ENCODE measurements around the gene EPHB2. TPM values are rescaled to one million over a fixed set of nuclear protein-coding genes. Genes with fewer than 3 reads are reported as not detected.

EPHB2 gene
- total RNA-seq, 5 donors from 2014 or later (not counting 1 experiment from before 2014, with no cell fraction given), result 0.06 to 0.20 (median 0.12) TPM; not detected in 2

DNA sequence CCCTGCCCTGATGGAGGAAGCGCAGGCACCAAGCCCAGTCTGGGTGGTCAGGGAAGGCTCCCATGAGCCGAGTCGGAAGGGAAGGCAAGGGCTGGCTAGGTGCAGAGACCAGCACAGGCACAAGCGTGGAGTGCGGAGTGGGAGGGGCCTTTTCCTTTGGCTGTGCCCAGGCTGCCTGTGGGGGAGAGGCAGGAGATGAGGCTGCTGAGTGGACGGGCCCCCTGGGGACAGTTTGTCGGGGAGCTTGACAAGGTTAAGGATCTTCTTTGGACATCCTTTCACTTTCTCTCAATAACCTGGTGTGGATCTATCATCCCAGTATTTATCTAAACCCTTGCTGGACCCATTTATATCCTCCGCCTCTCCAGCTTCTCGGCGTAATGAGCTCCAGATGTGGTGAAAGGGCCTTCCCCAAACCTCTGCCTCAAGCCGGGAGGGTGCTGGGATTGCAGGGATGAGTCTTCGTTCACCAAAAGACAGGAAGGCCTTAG is 42.9 kb downstream of the EPHB2 start:
- no peak for DNase-seq
- WGBS (ENCODE audit: insufficient coverage), result 95% methylated on average over 5 of the region's 12 CpGs
- Mint-ChIP-seq H3K36me3 (no peaks in the 10 kb centered on the region), H3K27ac (no peak overlapping the region), H3K4me1 (no peaks in the 10 kb centered on the region), H3K4me3 (no peak overlapping the region), H3K9me3 (no peaks in the 10 kb centered on the region), H3K27me3 (peaks cover 7 to 11% of the 10 kb centered on the region in 2 donors)
- Histone ChIP-seq H3K27me3 (replicated peaks in 1 of 2; ENCODE audit: control insufficient read depth in 2 of 2, extremely low read depth in 1 of 2, insufficient read depth in 2 of 2, low read length in 1 of 2) (peaks cover 0 to 29% of the 10 kb centered on the region in 2 experiments), H3K4me3 (ENCODE audit: control insufficient read depth in 1 of 2, extremely low read depth in 1 of 2, low read length in 1 of 2) (no peak overlapping the region), H3K27ac (ENCODE audit: low read length) (no peak overlapping the region), H3K4me1 (ENCODE audit: control insufficient read depth in 1 of 2, extremely low read depth in 1 of 2, insufficient read depth in 2 of 2, low read length in 2 of 2) (no peaks in the 10 kb centered on the region), H3K36me3 (ENCODE audit: control insufficient read depth in 2 of 2, extremely low read depth in 1 of 2, insufficient read depth in 1 of 2, low read length in 1 of 2) (no peaks in the 10 kb centered on the region), H3K9me3 (no peaks in the 10 kb centered on the region)
- no peak for ATAC-seq (replicated peaks in 1 of 4)
- CTCF ChIA-PET, result no interaction called here
- POLR2A ChIA-PET, result interaction anchor here in 1 of 2 donors (0.6 kb wide), 1 partner anchor 31 kb away, joined by 3 read pairs; no protein-coding TSS in a partner anchor

DNA sequence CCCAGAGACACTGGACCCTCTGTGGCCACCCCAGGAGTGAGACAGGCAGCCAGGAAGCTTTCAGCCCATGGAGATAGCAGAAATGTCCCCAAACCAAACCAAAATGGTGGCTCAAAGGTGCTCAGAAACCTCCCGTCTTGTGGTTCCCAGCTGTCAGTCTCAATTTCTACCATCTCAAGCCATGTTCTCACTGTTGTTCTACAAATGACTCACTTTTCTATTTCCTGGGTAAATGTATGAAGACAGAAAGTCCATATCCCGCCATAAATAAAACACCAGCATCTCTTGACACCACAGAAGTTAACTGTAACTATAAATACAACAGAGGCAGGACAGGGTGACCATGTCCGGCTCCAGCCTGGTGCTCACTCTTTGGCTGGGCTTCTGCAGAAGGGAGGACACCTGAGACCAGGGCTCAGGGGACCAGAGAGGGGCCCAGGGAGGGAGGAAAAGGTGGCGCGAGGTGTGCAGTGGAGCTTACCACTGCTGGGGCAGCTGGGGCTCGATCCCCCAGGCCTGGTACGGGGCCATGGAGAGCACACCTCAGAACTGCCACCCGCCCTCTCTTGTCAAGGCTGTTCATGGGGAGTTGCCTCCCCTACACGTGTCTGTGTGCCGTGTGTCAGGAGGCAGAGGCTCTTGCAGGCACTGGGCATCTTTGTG is 43.6 kb downstream of the EPHB2 start:
- ATAC-seq (replicated peaks in 1 of 4) (no peak), DNase-seq (no peak)
- no peaks in the 10 kb centered on the region for H3K36me3 Mint-ChIP-seq
- H3K4me1 ChIP-seq (ENCODE audit: control insufficient read depth in 1 of 2, extremely low read depth in 1 of 2, insufficient read depth in 2 of 2, low read length in 2 of 2), result no peaks in the 10 kb centered on the region
- no peak overlapping the region for H3K4me3 Mint-ChIP-seq
- H3K36me3 ChIP-seq (ENCODE audit: control insufficient read depth in 2 of 2, extremely low read depth in 1 of 2, insufficient read depth in 1 of 2, low read length in 1 of 2), result no peaks in the 10 kb centered on the region
- CTCF ChIA-PET, result no interaction called here
- no peaks in the 10 kb centered on the region for H3K4me1 Mint-ChIP-seq
- H3K27me3 Mint-ChIP-seq, result peaks cover 7 to 11% of the 10 kb centered on the region in 2 donors
- POLR2A ChIA-PET, result no interaction called here
- no peak overlapping the region for H3K27ac ChIP-seq (ENCODE audit: low read length)
- H3K9me3 Mint-ChIP-seq, result no peaks in the 10 kb centered on the region
- H3K9me3 ChIP-seq, result no peaks in the 10 kb centered on the region
- peaks cover 0 to 29% of the 10 kb centered on the region in 2 experiments for H3K27me3 ChIP-seq (replicated peaks in 1 of 2; ENCODE audit: control insufficient read depth in 2 of 2, extremely low read depth in 1 of 2, insufficient read depth in 2 of 2, low read length in 1 of 2)
- WGBS (ENCODE audit: insufficient coverage), result 69% methylated on average over 4 of the region's 10 CpGs
- H3K27ac Mint-ChIP-seq, result no peak overlapping the region
- H3K4me3 ChIP-seq (ENCODE audit: control insufficient read depth in 1 of 2, extremely low read depth in 1 of 2, low read length in 1 of 2), result no peak overlapping the region

GRCh38 chr1:22754824-22755223 is 44.2 kb downstream of the EPHB2 start:
- 70% methylated on average over 7 of the region's 7 CpGs for WGBS (ENCODE audit: insufficient coverage)
- ChIA-PET POLR2A (no interaction called here), CTCF (no interaction called here)
- ATAC-seq (replicated peaks in 1 of 4) (no peak), DNase-seq (no peak)
- Mint-ChIP-seq H3K27ac (no peak overlapping the region), H3K4me3 (no peak overlapping the region), H3K9me3 (no peaks in the 10 kb centered on the region), H3K27me3 (peaks cover 7 to 11% of the 10 kb centered on the region in 2 donors), H3K36me3 (no peaks in the 10 kb centered on the region), H3K4me1 (no peaks in the 10 kb centered on the region)
- Histone ChIP-seq H3K9me3 (no peaks in the 10 kb centered on the region), H3K27me3 (replicated peaks in 1 of 2; ENCODE audit: control insufficient read depth in 2 of 2, extremely low read depth in 1 of 2, insufficient read depth in 2 of 2, low read length in 1 of 2) (peaks cover 0 to 32% of the 10 kb centered on the region in 2 experiments), H3K36me3 (ENCODE audit: control insufficient read depth in 2 of 2, extremely low read depth in 1 of 2, insufficient read depth in 1 of 2, low read length in 1 of 2) (no peaks in the 10 kb centered on the region), H3K27ac (ENCODE audit: low read length) (no peak overlapping the region), H3K4me3 (ENCODE audit: control insufficient read depth in 1 of 2, extremely low read depth in 1 of 2, low read length in 1 of 2) (no peak overlapping the region), H3K4me1 (ENCODE audit: control insufficient read depth in 1 of 2, extremely low read depth in 1 of 2, insufficient read depth in 2 of 2, low read length in 2 of 2) (no peaks in the 10 kb centered on the region)

DNA sequence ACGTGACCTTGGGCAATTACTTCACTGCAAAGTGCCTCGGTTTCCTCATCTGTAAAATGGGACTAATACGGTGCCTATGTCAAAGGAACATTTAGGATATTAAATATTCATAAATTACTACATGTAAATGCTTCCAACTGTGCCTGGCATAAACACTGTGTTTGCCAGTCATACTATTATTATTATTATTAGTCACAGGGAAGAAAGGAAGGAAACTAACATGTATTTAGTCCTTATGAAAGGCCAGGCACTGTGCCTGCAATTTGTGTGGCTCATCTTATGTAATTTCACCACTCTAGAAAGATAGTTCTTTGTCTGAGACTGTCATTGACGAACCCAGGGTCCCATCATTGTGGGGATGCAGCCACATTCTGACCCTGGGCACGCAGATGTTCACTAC is 45.0 kb downstream of the EPHB2 start:
- Histone ChIP-seq H3K27me3 (replicated peaks in 1 of 2; ENCODE audit: control insufficient read depth in 2 of 2, extremely low read depth in 1 of 2, insufficient read depth in 2 of 2, low read length in 1 of 2) (peaks cover 0 to 34% of the 10 kb centered on the region in 2 experiments), H3K27ac (ENCODE audit: low read length) (no peak overlapping the region), H3K4me1 (ENCODE audit: control insufficient read depth in 1 of 2, extremely low read depth in 1 of 2, insufficient read depth in 2 of 2, low read length in 2 of 2) (no peaks in the 10 kb centered on the region), H3K36me3 (ENCODE audit: control insufficient read depth in 2 of 2, extremely low read depth in 1 of 2, insufficient read depth in 1 of 2, low read length in 1 of 2) (no peaks in the 10 kb centered on the region), H3K4me3 (ENCODE audit: control insufficient read depth in 1 of 2, extremely low read depth in 1 of 2, low read length in 1 of 2) (no peak overlapping the region), H3K9me3 (no peaks in the 10 kb centered on the region)
- 64% methylated on average over 2 of the region's 5 CpGs for WGBS (ENCODE audit: insufficient coverage)
- no peak overlapping the region for H3K4me3 Mint-ChIP-seq
- DNase-seq (no peak), ATAC-seq (replicated peaks in 1 of 4) (no peak)
- H3K4me1 Mint-ChIP-seq, result no peaks in the 10 kb centered on the region
- peaks cover 7 to 11% of the 10 kb centered on the region in 2 donors for H3K27me3 Mint-ChIP-seq
- POLR2A ChIA-PET, result no interaction called here
- no peaks in the 10 kb centered on the region for H3K36me3 Mint-ChIP-seq
- H3K9me3 Mint-ChIP-seq, result no peaks in the 10 kb centered on the region
- H3K27ac Mint-ChIP-seq, result no peak overlapping the region
- CTCF ChIA-PET, result no interaction called here

DNA sequence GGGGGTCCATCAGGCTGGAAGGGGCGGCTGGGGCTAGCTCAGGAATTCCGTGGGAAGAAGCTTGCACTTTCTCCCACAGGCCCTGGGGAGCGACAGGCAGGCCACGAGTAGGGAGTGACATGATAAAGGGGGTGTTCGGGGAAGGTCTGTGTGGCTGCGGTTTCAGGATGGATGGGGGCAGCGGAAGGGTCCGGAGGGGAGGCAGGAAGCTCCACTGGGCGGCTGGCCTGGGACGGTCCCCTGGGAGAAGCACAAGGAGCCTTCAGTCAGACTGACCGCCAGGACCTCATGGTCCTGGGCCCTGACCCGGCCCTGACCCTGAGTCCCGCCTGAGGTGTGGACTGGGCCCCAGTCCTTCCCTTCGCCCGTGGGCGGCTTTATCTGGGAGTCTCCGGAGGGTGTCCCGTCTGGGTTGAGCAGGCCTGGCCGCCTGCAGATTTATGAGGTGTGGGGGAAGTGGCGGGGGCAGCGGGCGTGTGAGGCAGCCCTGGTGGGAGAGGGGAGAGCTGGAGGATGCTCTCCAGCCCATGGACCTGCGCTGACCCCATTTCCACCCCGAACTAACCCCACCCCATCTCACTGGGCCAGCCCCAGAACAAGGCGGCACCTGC is 45.6 kb downstream of the EPHB2 start:
- ChIA-PET CTCF (no interaction called here), POLR2A (no interaction called here)
- Histone ChIP-seq H3K27me3 (replicated peaks in 1 of 2; ENCODE audit: control insufficient read depth in 2 of 2, extremely low read depth in 1 of 2, insufficient read depth in 2 of 2, low read length in 1 of 2) (peaks cover 0 to 32% of the 10 kb centered on the region in 2 experiments), H3K27ac (ENCODE audit: low read length) (no peak overlapping the region), H3K4me1 (ENCODE audit: control insufficient read depth in 1 of 2, extremely low read depth in 1 of 2, insufficient read depth in 2 of 2, low read length in 2 of 2) (no peaks in the 10 kb centered on the region), H3K4me3 (ENCODE audit: control insufficient read depth in 1 of 2, extremely low read depth in 1 of 2, low read length in 1 of 2) (no peak overlapping the region), H3K9me3 (no peaks in the 10 kb centered on the region), H3K36me3 (ENCODE audit: control insufficient read depth in 2 of 2, extremely low read depth in 1 of 2, insufficient read depth in 1 of 2, low read length in 1 of 2) (no peaks in the 10 kb centered on the region)
- Mint-ChIP-seq H3K9me3 (no peaks in the 10 kb centered on the region), H3K36me3 (no peaks in the 10 kb centered on the region), H3K4me1 (no peaks in the 10 kb centered on the region), H3K4me3 (no peak overlapping the region), H3K27me3 (peaks cover 4 to 13% of the 10 kb centered on the region in 2 donors), H3K27ac (no peak overlapping the region)
- no peak for DNase-seq
- 87% methylated on average over 13 of the region's 25 CpGs for WGBS (ENCODE audit: insufficient coverage)
- no peak for ATAC-seq (replicated peaks in 1 of 4)

- DNase-seq (no peak), ATAC-seq (replicated peaks in 1 of 4) (no peak)
- Histone ChIP-seq H3K4me3 (ENCODE audit: control insufficient read depth in 1 of 2, extremely low read depth in 1 of 2, low read length in 1 of 2) (no peak overlapping the region), H3K27ac (ENCODE audit: low read length) (no peak overlapping the region), H3K9me3 (no peaks in the 10 kb centered on the region), H3K36me3 (ENCODE audit: control insufficient read depth in 2 of 2, extremely low read depth in 1 of 2, insufficient read depth in 1 of 2, low read length in 1 of 2) (no peaks in the 10 kb centered on the region), H3K27me3 (replicated peaks in 1 of 2; ENCODE audit: control insufficient read depth in 2 of 2, extremely low read depth in 1 of 2, insufficient read depth in 2 of 2, low read length in 1 of 2) (peaks cover 0 to 21% of the 10 kb centered on the region in 2 experiments), H3K4me1 (ENCODE audit: control insufficient read depth in 1 of 2, extremely low read depth in 1 of 2, insufficient read depth in 2 of 2, low read length in 2 of 2) (no peaks in the 10 kb centered on the region)
- CTCF ChIA-PET, result no interaction called here
- POLR2A ChIA-PET, result no interaction called here
- no peaks in the 10 kb centered on the region for H3K36me3 Mint-ChIP-seq
- H3K4me1 Mint-ChIP-seq, result no peaks in the 10 kb centered on the region
- no peaks in the 10 kb centered on the region for H3K9me3 Mint-ChIP-seq
- peaks cover 4 to 5% of the 10 kb centered on the region in 2 donors for H3K27me3 Mint-ChIP-seq
- no peak overlapping the region for H3K27ac Mint-ChIP-seq
- H3K4me3 Mint-ChIP-seq, result no peak overlapping the region
- WGBS (ENCODE audit: insufficient coverage), result 77% methylated on average over 4 of the region's 4 CpGs
Measured at GRCh38 chr1:22760455-22760854, 49.8 kb downstream of the EPHB2 start.

All from T-cell (primary cell).